Esophagus muscularis mucosa (tissue), 3 donors: ENCODE measurements around the gene GALNTL6.

Experiments
- CTCF ChIP-seq, 3 experiments: fragments of 200-600 bp in 2 of 3; fragments of 450-650 bp in 1 of 3; sonication (generic) in 2 of 3; IDR thresholded peaks; one replicate each; pipeline ENCODE4 v1.5.1; 2017 to 2019; ENCODE audit warnings: antibody characterized with exemption in 3 of 3, mild to moderate bottlenecking in 2 of 3, moderate library complexity in 1 of 3
- POLR2A ChIP-seq: fragments of 450-650 bp; IDR thresholded peaks from one replicate; pipeline ENCODE4 v1.6.1; 2017; ENCODE audit warnings: antibody characterized with exemption, moderate library complexity, mild to moderate bottlenecking, low read depth

- no peak for TF ChIP-seq CTCF (IDR thresholded peaks at IDR 0.05)
- no peak for TF ChIP-seq POLR2A
Measured at GRCh38 chr4:172706000-172706399, 892.8 kb downstream of the GALNTL6 start.
